ENCODE measurements around the gene ZFHX3. TPM values are rescaled to one million over a fixed set of nuclear protein-coding genes. Genes with fewer than 3 reads are reported as not detected.

ZFHX3 gene
- total and polyA plus RNA-seq, 10 of the 15 experiments (the other 5 are each of a cell fraction or from before 2014, with no cell fraction given): 0.68 to 8.6 (median 2.0) TPM

- no peak for TF ChIP-seq CUX1 (IDR thresholded peaks at IDR 0.05; ENCODE audit: insufficient replicate concordance, low read depth, low read length)
- TF ChIP-seq RCOR1 (conservative IDR thresholded peaks at IDR 0.05; ENCODE audit: low read depth, low read length): 0 out of 2 replicates have a peak, but pooled peaks have one; percentile 3
- no peak for TF ChIP-seq RAD51 (IDR thresholded peaks at IDR 0.05)
- peak; percentile 44; the same call in 1 of the 2 replicates for TF ChIP-seq NR2F1 (conservative IDR thresholded peaks at IDR 0.05)
- peak; percentile 50; the same call in 1 of the 2 replicates for TF ChIP-seq IRF4 (IDR thresholded peaks at IDR 0.05; ENCODE audit: low read depth, low read length)
- TF ChIP-seq IKZF1 (conservative IDR thresholded peaks at IDR 0.05): peak; percentile 69; the same call in 1 of the 2 replicates
- TF ChIP-seq ZSCAN29 (IDR thresholded peaks at IDR 0.05): no peak
- no peak for TF ChIP-seq BCLAF1 (IDR thresholded peaks at IDR 0.05)
- no peak for TF ChIP-seq ATF7 (IDR thresholded peaks at IDR 0.05; ENCODE audit: low read depth)
- peak; percentile 77 to 84 for TF ChIP-seq IKZF2 (IDR thresholded peaks at IDR 0.05)
- TF ChIP-seq PKNOX1 (IDR thresholded peaks at IDR 0.05): 0 out of 2 replicates have a peak, but pooled peaks have one; percentile 17
- no peak for TF ChIP-seq EZH2 (IDR thresholded peaks at IDR 0.05; ENCODE audit: borderline replicate concordance, control insufficient read depth, low read depth, low read length)
- no peak for TF ChIP-seq GATAD2B (conservative IDR thresholded peaks at IDR 0.05; ENCODE audit: low read depth)
- TF ChIP-seq MXI1 (IDR thresholded peaks at IDR 0.05; ENCODE audit: low read depth, low read length): no peak; the same call in 1 of the 2 replicates
- no peak for TF ChIP-seq BACH1 (IDR thresholded peaks at IDR 0.05; ENCODE audit: borderline replicate concordance)
- no peak for TF ChIP-seq REST (IDR thresholded peaks at IDR 0.05; ENCODE audit: low read depth, low read length)
- TF ChIP-seq TCF7 (IDR thresholded peaks at IDR 0.05; ENCODE audit: borderline replicate concordance): no peak
- TF ChIP-seq NR2C2 (IDR thresholded peaks at IDR 0.05; ENCODE audit: borderline replicate concordance, control insufficient read depth, insufficient read length, low read depth): no peak
- TF ChIP-seq SP1 (IDR thresholded peaks at IDR 0.05; ENCODE audit: low read depth, low read length): no peak
Observed at GRCh38 chr16:73016488-73016830, 31.5 kb downstream of the ZFHX3 start (continued).
